K562 (cell line): ENCODE results near the gene PIK3CB. TPM values are rescaled to one million over a fixed set of nuclear protein-coding genes. Genes with fewer than 3 reads are reported as not detected.
A peak's percentile ranks its signal among the peaks of the same experiment; 100 is the strongest.

ENCODE experiments used
- CHD1 ChIP-seq: fragments of 200-600 bp; sonication (generic); IDR thresholded peaks from one replicate; pipeline ENCODE4 v1.6.1; 2012; ENCODE audit warnings: mild to moderate bottlenecking, moderate library complexity, low read length, inconsistent platforms
- DMBX1 ChIP-seq: fragments of 250-450 bp; sonication (Bioruptor Pico); IDR thresholded peaks from 2 replicates; pipeline ENCODE4 v1.8.0; 2022; ENCODE audit warnings: inconsistent platforms, mild to moderate bottlenecking, moderate library complexity, borderline replicate concordance
- MAZ ChIP-seq, 2 experiments: fragments of 450-650 bp in 1 of 2; sonication (generic) in 1 of 2; formaldehyde crosslinking; IDR thresholded peaks in 1 of 2; conservative IDR thresholded peaks in 1 of 2; 2 replicates each; pipeline versions ENCODE4 v1.4.0 to v1.5.0; 2020; ENCODE audit warnings: mild to moderate bottlenecking in 1 of 2, missing genetic modification reagents in 1 of 2
- PHF21A ChIP-seq: fragments of 450-650 bp; IDR thresholded peaks from 2 replicates; pipeline ENCODE4 v1.6.1; 2017; ENCODE audit warnings: low read depth, borderline replicate concordance
- RAD51 ChIP-seq: fragments of 450-650 bp; IDR thresholded peaks from 2 replicates; pipeline ENCODE4 v1.7.1; 2016; ENCODE audit warnings: low read depth, mild to moderate bottlenecking, borderline replicate concordance
- SIX5 ChIP-seq, 2 experiments: IDR thresholded peaks; 2 replicates each; pipeline ENCODE4 v1.6.1; 2011; ENCODE audit warnings: low read length in 2 of 2, borderline replicate concordance in 1 of 2, low read depth in 1 of 2, mild to moderate bottlenecking in 1 of 2, moderate library complexity in 1 of 2; ENCODE audit not compliant: insufficient read depth in 1 of 2
- ZKSCAN1 ChIP-seq: fragments of 150-350 bp; IDR thresholded peaks from 2 replicates; pipeline ENCODE4 v1.6.1; 2016; ENCODE audit warnings: low read depth, low read length
- ZNF780A ChIP-seq: fragments of 250-450 bp; sonication (Bioruptor Pico); IDR thresholded peaks from 2 replicates; pipeline ENCODE4 v1.5.0; 2021; ENCODE audit warnings: mild to moderate bottlenecking
- polyA plus RNA-seq, 8 experiments: library from polyadenylated mRNA; depleted of rRNA in 4 of 8; stranded (reverse) in 5 of 8; unstranded in 3 of 8; fragments of >200 nt; fragmentation: Nextera tagmentation in 2 of 8; fragmentation: Illumina TruSeq in 1 of 8; extraction: Ambion mirVana in 2 of 8; extraction: Trizol in 1 of 8; gene quantifications; 2 replicates each; pipeline versions ENCODE4 v1.2.1 to v1.2.3, GENCODE V29; 2011 to 2014; ENCODE audit warnings: inconsistent platforms in 1 of 8, missing spikeins in 1 of 8
- total RNA-seq, 7 experiments: library from RNA; depleted of rRNA in 6 of 7; stranded (reverse); fragments of >200 nt in 6 of 7; fragmentation: Illumina TruSeq in 2 of 7; extraction: Trizol in 2 of 7; gene quantifications; 2 replicates each; pipeline versions ENCODE4 v1.2.1 to v1.2.3, GENCODE V29; 2011 to 2021; ENCODE audit warnings: low replicate concordance in 1 of 7
- TF ChIP-seq, protein P1 (sequence below), 2 experiments: fragments of 450-650 bp; IDR thresholded peaks; 2 replicates each; pipeline ENCODE4 v1.6.1; 2018; ENCODE audit warnings: mild to moderate bottlenecking in 2 of 2, low read depth in 1 of 2; ENCODE audit not compliant: partially characterized antibody in 2 of 2
- TF ChIP-seq, protein P2 (sequence below): fragments of 250-450 bp; sonication (Bioruptor Pico); IDR thresholded peaks from 2 replicates; pipeline ENCODE4 v1.9.0; 2021; ENCODE audit warnings: mild to moderate bottlenecking
- TF ChIP-seq, protein P3 (sequence below): sonication (generic); formaldehyde crosslinking; IDR thresholded peaks from 2 replicates; pipeline ENCODE4 v1.8.1; 2023; ENCODE audit warnings: mild to moderate bottlenecking, missing genetic modification reagents
- TF ChIP-seq, protein P4 (sequence below): sonication (generic); formaldehyde crosslinking; IDR thresholded peaks from 2 replicates; pipeline ENCODE4 v1.8.1; 2023; ENCODE audit warnings: mild to moderate bottlenecking, missing genetic modification reagents

Gene PIK3CB
- total and polyA plus RNA-seq, 9 of the 15 experiments (the other 6 are each of a cell fraction or from before 2014, with no cell fraction given), result 15.3 to 62.6 (median 28.3) TPM

DNA sequence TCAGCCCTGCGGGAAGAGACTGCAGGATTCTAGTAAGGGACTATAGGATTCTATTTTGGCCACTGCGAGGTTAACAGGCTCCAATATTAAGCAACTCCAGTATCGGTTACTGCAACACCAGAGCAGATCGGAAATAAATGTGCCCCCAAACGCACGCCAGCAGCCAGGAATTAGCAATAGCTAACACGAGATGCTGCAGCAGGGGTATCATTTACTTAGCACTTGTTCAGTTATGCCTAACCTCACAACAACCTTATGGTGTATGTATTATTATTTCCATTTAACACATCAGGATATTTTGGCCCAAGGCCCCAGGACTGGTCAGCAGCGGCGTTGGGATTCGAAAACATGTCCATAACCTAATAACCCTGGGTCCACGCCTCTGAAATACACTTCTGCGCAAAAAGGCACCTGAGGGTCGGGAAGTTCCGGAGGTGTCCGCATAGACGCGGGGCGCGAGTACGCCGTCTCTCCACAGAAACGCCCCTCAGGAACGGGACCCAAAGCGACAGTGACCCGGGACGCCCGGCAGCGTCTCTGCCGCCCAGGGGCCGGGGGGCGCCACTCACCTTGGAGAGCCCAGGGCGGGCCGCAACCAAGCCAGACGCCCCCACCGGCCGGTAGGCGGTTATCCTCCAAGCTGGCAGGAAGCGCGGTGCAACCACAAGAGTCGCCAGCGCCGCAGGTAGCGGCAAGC is 681 bp downstream of the PIK3CB start (continued):
- TF ChIP-seq CHD1, result peak; percentile 75
- TF ChIP-seq, protein P1, sequence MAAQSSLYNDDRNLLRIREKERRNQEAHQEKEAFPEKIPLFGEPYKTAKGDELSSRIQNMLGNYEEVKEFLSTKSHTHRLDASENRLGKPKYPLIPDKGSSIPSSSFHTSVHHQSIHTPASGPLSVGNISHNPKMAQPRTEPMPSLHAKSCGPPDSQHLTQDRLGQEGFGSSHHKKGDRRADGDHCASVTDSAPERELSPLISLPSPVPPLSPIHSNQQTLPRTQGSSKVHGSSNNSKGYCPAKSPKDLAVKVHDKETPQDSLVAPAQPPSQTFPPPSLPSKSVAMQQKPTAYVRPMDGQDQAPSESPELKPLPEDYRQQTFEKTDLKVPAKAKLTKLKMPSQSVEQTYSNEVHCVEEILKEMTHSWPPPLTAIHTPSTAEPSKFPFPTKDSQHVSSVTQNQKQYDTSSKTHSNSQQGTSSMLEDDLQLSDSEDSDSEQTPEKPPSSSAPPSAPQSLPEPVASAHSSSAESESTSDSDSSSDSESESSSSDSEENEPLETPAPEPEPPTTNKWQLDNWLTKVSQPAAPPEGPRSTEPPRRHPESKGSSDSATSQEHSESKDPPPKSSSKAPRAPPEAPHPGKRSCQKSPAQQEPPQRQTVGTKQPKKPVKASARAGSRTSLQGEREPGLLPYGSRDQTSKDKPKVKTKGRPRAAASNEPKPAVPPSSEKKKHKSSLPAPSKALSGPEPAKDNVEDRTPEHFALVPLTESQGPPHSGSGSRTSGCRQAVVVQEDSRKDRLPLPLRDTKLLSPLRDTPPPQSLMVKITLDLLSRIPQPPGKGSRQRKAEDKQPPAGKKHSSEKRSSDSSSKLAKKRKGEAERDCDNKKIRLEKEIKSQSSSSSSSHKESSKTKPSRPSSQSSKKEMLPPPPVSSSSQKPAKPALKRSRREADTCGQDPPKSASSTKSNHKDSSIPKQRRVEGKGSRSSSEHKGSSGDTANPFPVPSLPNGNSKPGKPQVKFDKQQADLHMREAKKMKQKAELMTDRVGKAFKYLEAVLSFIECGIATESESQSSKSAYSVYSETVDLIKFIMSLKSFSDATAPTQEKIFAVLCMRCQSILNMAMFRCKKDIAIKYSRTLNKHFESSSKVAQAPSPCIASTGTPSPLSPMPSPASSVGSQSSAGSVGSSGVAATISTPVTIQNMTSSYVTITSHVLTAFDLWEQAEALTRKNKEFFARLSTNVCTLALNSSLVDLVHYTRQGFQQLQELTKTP (IDR thresholded peaks at IDR 0.05; ENCODE audit: low read depth in 1 of 2, partially characterized antibody in 2 of 2), result peak; percentile 34 to 74
- TF ChIP-seq RAD51, result peak; percentile 10; the same call in 1 of the 2 replicates
- peak; percentile 54; the same call in 1 of the 2 replicates for TF ChIP-seq DMBX1 (CRISPR knock-in tag)
- TF ChIP-seq ZKSCAN1, result 0 out of 2 replicates have a peak, but pooled peaks have one; percentile 22
- TF ChIP-seq ZNF780A, result no peak
- no peak for TF ChIP-seq SIX5 (IDR thresholded peaks at IDR 0.05; ENCODE audit: borderline replicate concordance in 1 of 2, insufficient read depth in 1 of 2, low read depth in 1 of 2, low read length in 2 of 2)
- TF ChIP-seq PHF21A, result 0 out of 2 replicates have a peak, but pooled peaks have one; percentile 43
- TF ChIP-seq, protein P2, sequence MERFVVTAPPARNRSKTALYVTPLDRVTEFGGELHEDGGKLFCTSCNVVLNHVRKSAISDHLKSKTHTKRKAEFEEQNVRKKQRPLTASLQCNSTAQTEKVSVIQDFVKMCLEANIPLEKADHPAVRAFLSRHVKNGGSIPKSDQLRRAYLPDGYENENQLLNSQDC (CRISPR knock-in tag), result no peak
- TF ChIP-seq, protein P3, sequence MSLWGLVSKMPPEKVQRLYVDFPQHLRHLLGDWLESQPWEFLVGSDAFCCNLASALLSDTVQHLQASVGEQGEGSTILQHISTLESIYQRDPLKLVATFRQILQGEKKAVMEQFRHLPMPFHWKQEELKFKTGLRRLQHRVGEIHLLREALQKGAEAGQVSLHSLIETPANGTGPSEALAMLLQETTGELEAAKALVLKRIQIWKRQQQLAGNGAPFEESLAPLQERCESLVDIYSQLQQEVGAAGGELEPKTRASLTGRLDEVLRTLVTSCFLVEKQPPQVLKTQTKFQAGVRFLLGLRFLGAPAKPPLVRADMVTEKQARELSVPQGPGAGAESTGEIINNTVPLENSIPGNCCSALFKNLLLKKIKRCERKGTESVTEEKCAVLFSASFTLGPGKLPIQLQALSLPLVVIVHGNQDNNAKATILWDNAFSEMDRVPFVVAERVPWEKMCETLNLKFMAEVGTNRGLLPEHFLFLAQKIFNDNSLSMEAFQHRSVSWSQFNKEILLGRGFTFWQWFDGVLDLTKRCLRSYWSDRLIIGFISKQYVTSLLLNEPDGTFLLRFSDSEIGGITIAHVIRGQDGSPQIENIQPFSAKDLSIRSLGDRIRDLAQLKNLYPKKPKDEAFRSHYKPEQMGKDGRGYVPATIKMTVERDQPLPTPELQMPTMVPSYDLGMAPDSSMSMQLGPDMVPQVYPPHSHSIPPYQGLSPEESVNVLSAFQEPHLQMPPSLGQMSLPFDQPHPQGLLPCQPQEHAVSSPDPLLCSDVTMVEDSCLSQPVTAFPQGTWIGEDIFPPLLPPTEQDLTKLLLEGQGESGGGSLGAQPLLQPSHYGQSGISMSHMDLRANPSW, result no peak
- TF ChIP-seq, protein P4, sequence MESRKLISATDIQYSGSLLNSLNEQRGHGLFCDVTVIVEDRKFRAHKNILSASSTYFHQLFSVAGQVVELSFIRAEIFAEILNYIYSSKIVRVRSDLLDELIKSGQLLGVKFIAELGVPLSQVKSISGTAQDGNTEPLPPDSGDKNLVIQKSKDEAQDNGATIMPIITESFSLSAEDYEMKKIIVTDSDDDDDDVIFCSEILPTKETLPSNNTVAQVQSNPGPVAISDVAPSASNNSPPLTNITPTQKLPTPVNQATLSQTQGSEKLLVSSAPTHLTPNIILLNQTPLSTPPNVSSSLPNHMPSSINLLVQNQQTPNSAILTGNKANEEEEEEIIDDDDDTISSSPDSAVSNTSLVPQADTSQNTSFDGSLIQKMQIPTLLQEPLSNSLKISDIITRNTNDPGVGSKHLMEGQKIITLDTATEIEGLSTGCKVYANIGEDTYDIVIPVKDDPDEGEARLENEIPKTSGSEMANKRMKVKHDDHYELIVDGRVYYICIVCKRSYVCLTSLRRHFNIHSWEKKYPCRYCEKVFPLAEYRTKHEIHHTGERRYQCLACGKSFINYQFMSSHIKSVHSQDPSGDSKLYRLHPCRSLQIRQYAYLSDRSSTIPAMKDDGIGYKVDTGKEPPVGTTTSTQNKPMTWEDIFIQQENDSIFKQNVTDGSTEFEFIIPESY, result peak; percentile 61; the same call in 1 of the 2 replicates
- TF ChIP-seq MAZ (CRISPR knock-in tag; conservative IDR thresholded peaks at IDR 0.05 in 1 of 2, IDR thresholded peaks at IDR 0.05 in 1 of 2), result peak in 1 of 2 experiments; percentile 83; a peak in 2 of 4 replicates
